ENCODE results near the gene IFT25.

The IFT25 gene

GRCh38 chr1:53956308-53957168, 11.0 kb upstream of the IFT25 start:
- DNase-seq: peak; percentile 76 to 89

- no peak for DNase-seq
Observed at GRCh38 chr1:53954128-53954527, 8.6 kb upstream of the IFT25 start.

- DNase-seq: no peak
Observed at GRCh38 chr1:53951697-53952096, 6.2 kb upstream of the IFT25 start.

GRCh38 chr1:53949023-53949990, 3.8 kb upstream of the IFT25 start:
- peak; percentile 43 to 54 for DNase-seq

- DNase-seq: no peak
Observed at GRCh38 chr1:53948291-53948690, 2.8 kb upstream of the IFT25 start.

GRCh38 chr1:53947172-53947907, 1.8 kb upstream of the IFT25 start:
- no peak for DNase-seq

- DNase-seq: peak; percentile 88 to 89
Observed at GRCh38 chr1:53946252-53947171, 1.0 kb upstream of the IFT25 start, which contains the start of gene LRRC42. Gene LRRC42 (plus strand): TSS chr1:53946350. CDS start chr1:53952000, 5,650 bp downstream.

- no peak for DNase-seq
Observed at GRCh38 chr1:53945183-53945432, 391 bp downstream of the IFT25 start.

- no peak for DNase-seq
Observed at GRCh38 chr1:53944469-53945182, 873 bp downstream of the IFT25 start.

- no peak for DNase-seq
Observed at GRCh38 chr1:53943490-53944043, 1.9 kb downstream of the IFT25 start.

- no peak for DNase-seq
Observed at GRCh38 chr1:53943090-53943489, 2.4 kb downstream of the IFT25 start.

GRCh38 chr1:53942127-53942957, 3.2 kb downstream of the IFT25 start:
- DNase-seq: no peak

- no peak for DNase-seq
Observed at GRCh38 chr1:53938136-53938830, 7.2 kb downstream of the IFT25 start.

GRCh38 chr1:53936430-53936829, 9.1 kb downstream of the IFT25 start:
- no peak for DNase-seq

GRCh38 chr1:53934170-53934765, 11.2 kb downstream of the IFT25 start:
- no peak for DNase-seq

GRCh38 chr1:53931523-53931922, 14.0 kb downstream of the IFT25 start:
- no peak for DNase-seq

- no peak for DNase-seq
Observed at GRCh38 chr1:53930932-53931331, 14.6 kb downstream of the IFT25 start.

GRCh38 chr1:53929246-53929960, 16.1 kb downstream of the IFT25 start:
- DNase-seq: no peak
